GM18867 (cell line): ENCODE data around the gene FARS2.
"Not testable (repeated sequence)": the region's sequence is repeated elsewhere in the genome, so short reads cannot be mapped to it uniquely, and the experiment has no call there.

Experiments
- ATAC-seq: cut with Tn5 transposase; IDR thresholded peaks from one replicate; pipeline ENCODE4 v1.9.1; 2021; ENCODE audit warnings: mild to moderate bottlenecking, moderate library complexity; ENCODE audit not compliant: unreplicated experiment

FARS2 gene

GRCh38 chr6:5656226-5656625, 394.9 kb downstream of the FARS2 start:
- ATAC-seq = no peak

- not testable (repeated sequence) for ATAC-seq
These were observed 395.4 kb downstream of the FARS2 start for GRCh38 chr6:5656695-5657094.

GRCh38 chr6:5657684-5658430, 396.5 kb downstream of the FARS2 start:
- no peak for ATAC-seq

- ATAC-seq = no peak
These were observed 398.2 kb downstream of the FARS2 start for GRCh38 chr6:5659467-5659866.

GRCh38 chr6:5660772-5661171, 399.5 kb downstream of the FARS2 start:
- no peak for ATAC-seq

GRCh38 chr6:5662797-5663196, 401.5 kb downstream of the FARS2 start:
- no peak for ATAC-seq

- ATAC-seq = no peak
These were observed 401.9 kb downstream of the FARS2 start for GRCh38 chr6:5663259-5663658.

GRCh38 chr6:5663739-5664138, 402.4 kb downstream of the FARS2 start:
- ATAC-seq = no peak

- ATAC-seq = no peak
These were observed 402.8 kb downstream of the FARS2 start for GRCh38 chr6:5664149-5664548.

GRCh38 chr6:5665173-5665572, 403.9 kb downstream of the FARS2 start:
- no peak for ATAC-seq

- ATAC-seq = no peak
These were observed 404.4 kb downstream of the FARS2 start for GRCh38 chr6:5665667-5666066.

GRCh38 chr6:5666695-5667094, 405.4 kb downstream of the FARS2 start:
- ATAC-seq = no peak

- ATAC-seq = no peak
These were observed 406.4 kb downstream of the FARS2 start for GRCh38 chr6:5667737-5668136.

GRCh38 chr6:5670381-5670780, 409.1 kb downstream of the FARS2 start:
- no peak for ATAC-seq

- no peak for ATAC-seq
These were observed 409.7 kb downstream of the FARS2 start for GRCh38 chr6:5670811-5671561.

- ATAC-seq = no peak
These were observed 410.6 kb downstream of the FARS2 start for GRCh38 chr6:5671601-5672559.

- ATAC-seq = no peak
These were observed 411.3 kb downstream of the FARS2 start for GRCh38 chr6:5672581-5673011.

GRCh38 chr6:5673019-5673790, 411.9 kb downstream of the FARS2 start:
- no peak for ATAC-seq

- no peak for ATAC-seq
These were observed 412.8 kb downstream of the FARS2 start for GRCh38 chr6:5674141-5674540.

- no peak for ATAC-seq
These were observed 413.4 kb downstream of the FARS2 start for GRCh38 chr6:5674721-5675120.
